SK-N-MC (cell line): ENCODE measurements around the gene MANEA.

Experiments used
- EZH2 ChIP-seq: fragments of 200-600 bp; sonication (generic); IDR thresholded peaks from one replicate; pipeline ENCODE4 v1.6.1; 2017; ENCODE audit warnings: antibody characterized with exemption
- FOXP2 ChIP-seq: optimal IDR thresholded peaks from 2 replicates; pipeline ENCODE3; 2011; ENCODE audit warnings: mild to moderate bottlenecking, moderate library complexity; ENCODE audit not compliant: insufficient read depth; ENCODE audit errors: extremely low read length, control extremely low read depth
- POLR2AphosphoS5 ChIP-seq: IDR thresholded peaks from 2 replicates; pipeline ENCODE4 v1.6.1; 2012; ENCODE audit warnings: mild to moderate bottlenecking, low read depth, low read length, borderline replicate concordance

DNA sequence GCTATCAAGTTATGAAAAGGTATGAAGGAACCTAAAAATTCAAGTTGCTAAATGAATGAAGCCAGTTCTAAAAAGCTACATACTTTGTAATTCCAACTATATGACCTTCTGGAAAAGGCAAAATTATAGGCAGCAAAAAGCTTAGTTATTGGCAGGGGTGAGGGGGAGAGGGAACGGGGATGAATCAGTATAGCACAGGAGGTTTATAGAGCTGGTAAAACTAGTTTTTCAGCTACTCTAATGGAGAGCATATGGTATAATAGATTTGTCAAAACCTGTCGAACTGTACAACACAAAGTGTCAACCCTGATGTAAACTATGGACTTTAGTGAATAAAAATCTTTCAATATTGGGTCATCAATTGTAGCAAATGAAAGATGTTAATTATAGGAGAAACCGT lies 18.7 kb downstream of the MANEA start:
- TF ChIP-seq FOXP2 (no peak), EZH2 (no peak), POLR2AphosphoS5 (no peak)
